ENCODE measurements around the gene PDE11A. TPM values are rescaled to one million over a fixed set of nuclear protein-coding genes. Genes with fewer than 3 reads are reported as not detected.

The PDE11A gene
- total and polyA plus RNA-seq, 2 of the 13 experiments (the other 11 are each of a cell fraction or from before 2014, with no cell fraction given), result 1.2 to 1.7 TPM

- no peak for TF ChIP-seq THAP9 (CRISPR knock-in tag; IDR thresholded peaks at IDR 0.05; ENCODE audit: borderline replicate concordance)
- TF ChIP-seq, protein P1, sequence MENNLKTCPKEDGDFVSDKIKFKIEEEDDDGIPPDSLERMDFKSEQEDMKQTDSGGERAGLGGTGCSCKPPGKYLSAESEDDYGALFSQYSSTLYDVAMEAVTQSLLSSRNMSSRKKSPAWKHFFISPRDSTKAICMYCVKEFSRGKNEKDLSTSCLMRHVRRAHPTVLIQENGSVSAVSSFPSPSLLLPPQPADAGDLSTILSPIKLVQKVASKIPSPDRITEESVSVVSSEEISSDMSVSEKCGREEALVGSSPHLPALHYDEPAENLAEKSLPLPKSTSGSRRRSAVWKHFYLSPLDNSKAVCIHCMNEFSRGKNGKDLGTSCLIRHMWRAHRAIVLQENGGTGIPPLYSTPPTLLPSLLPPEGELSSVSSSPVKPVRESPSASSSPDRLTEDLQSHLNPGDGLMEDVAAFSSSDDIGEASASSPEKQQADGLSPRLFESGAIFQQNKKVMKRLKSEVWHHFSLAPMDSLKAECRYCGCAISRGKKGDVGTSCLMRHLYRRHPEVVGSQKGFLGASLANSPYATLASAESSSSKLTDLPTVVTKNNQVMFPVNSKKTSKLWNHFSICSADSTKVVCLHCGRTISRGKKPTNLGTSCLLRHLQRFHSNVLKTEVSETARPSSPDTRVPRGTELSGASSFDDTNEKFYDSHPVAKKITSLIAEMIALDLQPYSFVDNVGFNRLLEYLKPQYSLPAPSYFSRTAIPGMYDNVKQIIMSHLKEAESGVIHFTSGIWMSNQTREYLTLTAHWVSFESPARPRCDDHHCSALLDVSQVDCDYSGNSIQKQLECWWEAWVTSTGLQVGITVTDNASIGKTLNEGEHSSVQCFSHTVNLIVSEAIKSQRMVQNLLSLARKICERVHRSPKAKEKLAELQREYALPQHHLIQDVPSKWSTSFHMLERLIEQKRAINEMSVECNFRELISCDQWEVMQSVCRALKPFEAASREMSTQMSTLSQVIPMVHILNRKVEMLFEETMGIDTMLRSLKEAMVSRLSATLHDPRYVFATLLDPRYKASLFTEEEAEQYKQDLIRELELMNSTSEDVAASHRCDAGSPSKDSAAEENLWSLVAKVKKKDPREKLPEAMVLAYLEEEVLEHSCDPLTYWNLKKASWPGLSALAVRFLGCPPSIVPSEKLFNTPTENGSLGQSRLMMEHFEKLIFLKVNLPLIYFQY (CRISPR knock-in tag; IDR thresholded peaks at IDR 0.05; ENCODE audit: borderline replicate concordance), result no peak
- TF ChIP-seq TAF15 (IDR thresholded peaks at IDR 0.05; ENCODE audit: low read depth, low read length, poor library complexity, severe bottlenecking), result no peak
- no peak for TF ChIP-seq ZNF530 (CRISPR knock-in tag; IDR thresholded peaks at IDR 0.05; ENCODE audit: low read depth)
- TF ChIP-seq KLF13 (CRISPR knock-in tag; IDR thresholded peaks at IDR 0.05), result no peak
- TF ChIP-seq GMEB2 (CRISPR knock-in tag; IDR thresholded peaks at IDR 0.05; ENCODE audit: low read depth), result no peak
- TF ChIP-seq ZBTB25 (CRISPR knock-in tag; IDR thresholded peaks at IDR 0.05), result no peak
- 0 out of 2 replicates have a peak, but pooled peaks have one; percentile 9 for TF ChIP-seq ZNF777 (CRISPR knock-in tag; IDR thresholded peaks at IDR 0.05)
- TF ChIP-seq TP53 (CRISPR knock-in tag; conservative IDR thresholded peaks at IDR 0.05), result no peak
- TF ChIP-seq, protein P2, sequence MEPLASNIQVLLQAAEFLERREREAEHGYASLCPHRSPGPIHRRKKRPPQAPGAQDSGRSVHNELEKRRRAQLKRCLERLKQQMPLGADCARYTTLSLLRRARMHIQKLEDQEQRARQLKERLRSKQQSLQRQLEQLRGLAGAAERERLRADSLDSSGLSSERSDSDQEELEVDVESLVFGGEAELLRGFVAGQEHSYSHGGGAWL (CRISPR knock-in tag; IDR thresholded peaks at IDR 0.05), result no peak
- no peak for TF ChIP-seq EEA1 (CRISPR knock-in tag; IDR thresholded peaks at IDR 0.05; ENCODE audit: borderline replicate concordance)
- no peak for TF ChIP-seq GABPB1 (CRISPR knock-in tag; IDR thresholded peaks at IDR 0.05)
- TF ChIP-seq SIN3B (IDR thresholded peaks at IDR 0.05; ENCODE audit: low read length), result no peak
- no peak for TF ChIP-seq MEIS2 (CRISPR knock-in tag; IDR thresholded peaks at IDR 0.05)
- no peak for TF ChIP-seq FOSL1 (CRISPR knock-in tag; IDR thresholded peaks at IDR 0.05; ENCODE audit: borderline replicate concordance)
- TF ChIP-seq, protein P3, sequence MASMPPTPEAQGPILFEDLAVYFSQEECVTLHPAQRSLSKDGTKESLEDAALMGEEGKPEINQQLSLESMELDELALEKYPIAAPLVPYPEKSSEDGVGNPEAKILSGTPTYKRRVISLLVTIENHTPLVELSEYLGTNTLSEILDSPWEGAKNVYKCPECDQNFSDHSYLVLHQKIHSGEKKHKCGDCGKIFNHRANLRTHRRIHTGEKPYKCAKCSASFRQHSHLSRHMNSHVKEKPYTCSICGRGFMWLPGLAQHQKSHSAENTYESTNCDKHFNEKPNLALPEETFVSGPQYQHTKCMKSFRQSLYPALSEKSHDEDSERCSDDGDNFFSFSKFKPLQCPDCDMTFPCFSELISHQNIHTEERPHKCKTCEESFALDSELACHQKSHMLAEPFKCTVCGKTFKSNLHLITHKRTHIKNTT (CRISPR knock-in tag; IDR thresholded peaks at IDR 0.05), result no peak
- no peak for TF ChIP-seq NCOA1 (CRISPR knock-in tag; IDR thresholded peaks at IDR 0.05)
Observed at GRCh38 chr2:177600917-177601316, 471.7 kb downstream of the PDE11A start (continued).
